Measurements from ENCODE around the gene C2CD3.

C2CD3 gene

DNA sequence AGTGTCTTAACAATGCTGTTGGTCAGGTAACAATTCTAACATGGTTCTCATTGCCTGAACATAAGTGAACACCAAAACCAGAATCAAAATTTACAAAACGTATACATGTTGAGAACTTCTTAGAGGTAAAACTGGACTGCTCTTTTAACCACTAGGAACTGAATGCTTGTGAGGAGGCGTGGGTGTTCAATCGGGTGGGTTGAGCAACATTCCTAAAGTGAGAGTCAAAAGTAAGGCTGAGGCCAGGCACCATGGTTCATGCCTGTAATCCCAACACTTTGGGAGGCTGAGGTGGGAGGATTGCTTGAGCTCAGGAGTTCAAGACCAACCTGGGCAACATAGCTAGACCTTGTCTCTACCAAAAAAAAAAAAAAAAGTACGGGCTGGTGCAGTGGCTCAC, 11.8 kb upstream of the C2CD3 start:
- TF ChIP-seq, protein P1, sequence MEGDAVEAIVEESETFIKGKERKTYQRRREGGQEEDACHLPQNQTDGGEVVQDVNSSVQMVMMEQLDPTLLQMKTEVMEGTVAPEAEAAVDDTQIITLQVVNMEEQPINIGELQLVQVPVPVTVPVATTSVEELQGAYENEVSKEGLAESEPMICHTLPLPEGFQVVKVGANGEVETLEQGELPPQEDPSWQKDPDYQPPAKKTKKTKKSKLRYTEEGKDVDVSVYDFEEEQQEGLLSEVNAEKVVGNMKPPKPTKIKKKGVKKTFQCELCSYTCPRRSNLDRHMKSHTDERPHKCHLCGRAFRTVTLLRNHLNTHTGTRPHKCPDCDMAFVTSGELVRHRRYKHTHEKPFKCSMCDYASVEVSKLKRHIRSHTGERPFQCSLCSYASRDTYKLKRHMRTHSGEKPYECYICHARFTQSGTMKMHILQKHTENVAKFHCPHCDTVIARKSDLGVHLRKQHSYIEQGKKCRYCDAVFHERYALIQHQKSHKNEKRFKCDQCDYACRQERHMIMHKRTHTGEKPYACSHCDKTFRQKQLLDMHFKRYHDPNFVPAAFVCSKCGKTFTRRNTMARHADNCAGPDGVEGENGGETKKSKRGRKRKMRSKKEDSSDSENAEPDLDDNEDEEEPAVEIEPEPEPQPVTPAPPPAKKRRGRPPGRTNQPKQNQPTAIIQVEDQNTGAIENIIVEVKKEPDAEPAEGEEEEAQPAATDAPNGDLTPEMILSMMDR (IDR thresholded peaks at IDR 0.05; ENCODE audit: insufficient read depth, low read depth, low read length, missing control alignments), result no peak
- DNase-seq (ENCODE audit: low read depth), result peak; percentile 75
- H3K4me3 ChIP-seq (ENCODE audit: low read length), result no peak overlapping the region

DNA sequence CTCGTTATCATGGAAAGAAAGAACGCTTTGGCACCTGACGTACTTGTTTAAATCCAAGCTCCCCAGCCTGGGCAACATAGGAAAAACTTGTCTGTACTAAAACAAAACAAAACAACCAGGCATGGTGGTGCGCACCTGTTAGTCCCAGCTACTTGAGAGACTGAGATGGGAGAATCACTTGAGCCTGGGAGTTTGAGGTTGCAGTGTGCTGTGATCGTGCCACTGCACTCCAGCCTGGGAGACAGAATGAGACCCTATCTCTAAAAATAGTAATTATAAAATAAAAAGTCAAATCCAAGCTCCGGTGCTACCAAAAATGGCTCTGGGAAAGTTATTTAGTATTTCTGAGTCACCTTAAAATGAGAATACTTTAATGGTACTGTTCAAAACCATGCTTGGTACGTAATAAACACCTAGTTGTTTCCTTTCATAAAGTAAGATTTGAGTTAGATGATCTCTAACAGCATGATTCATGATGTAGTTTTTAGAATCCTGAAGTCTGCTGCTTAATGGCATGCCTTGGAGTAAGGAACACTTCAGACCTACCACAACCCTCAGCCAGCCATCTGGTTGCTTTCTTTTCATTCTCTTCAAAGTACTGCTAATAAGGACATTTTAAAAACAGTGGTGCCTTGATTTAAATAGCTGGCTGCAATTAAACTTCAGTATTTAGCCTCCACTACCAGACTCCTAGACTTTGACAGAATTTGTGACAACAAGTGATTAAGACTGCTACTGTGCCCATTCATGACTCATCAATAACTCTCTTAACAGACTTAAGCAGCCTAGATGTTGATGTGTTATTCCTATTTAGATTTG, 8.6 kb upstream of the C2CD3 start:
- DNase-seq (ENCODE audit: low read depth), result peak; percentile 28
- TF ChIP-seq, protein P1 (IDR thresholded peaks at IDR 0.05; ENCODE audit: insufficient read depth, low read depth, low read length, missing control alignments), result no peak
- no peak overlapping the region for H3K4me3 ChIP-seq (ENCODE audit: low read length)

DNA sequence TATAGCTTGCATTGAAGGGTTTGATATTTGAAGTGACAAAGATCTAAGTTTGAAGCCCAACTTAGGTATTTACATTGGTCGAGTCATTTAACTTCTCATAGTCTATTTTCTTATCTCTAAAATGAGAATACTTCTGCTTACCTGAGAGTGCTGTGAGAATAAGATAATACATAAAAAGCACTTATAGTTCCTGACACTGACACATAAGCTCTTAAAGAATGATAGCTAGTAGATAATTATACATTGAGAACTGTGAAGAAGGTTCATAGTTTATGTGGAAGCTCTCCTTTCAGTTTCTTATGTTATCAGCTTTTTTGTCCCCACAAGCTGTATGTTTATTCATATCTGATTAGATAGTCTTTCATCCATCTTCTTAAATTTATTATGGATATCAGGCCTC, 5.1 kb upstream of the C2CD3 start:
- no peak overlapping the region for H3K4me3 ChIP-seq (ENCODE audit: low read length)
- TF ChIP-seq, protein P1 (IDR thresholded peaks at IDR 0.05; ENCODE audit: insufficient read depth, low read depth, low read length, missing control alignments), result no peak
- no peak for DNase-seq (ENCODE audit: low read depth)

DNA sequence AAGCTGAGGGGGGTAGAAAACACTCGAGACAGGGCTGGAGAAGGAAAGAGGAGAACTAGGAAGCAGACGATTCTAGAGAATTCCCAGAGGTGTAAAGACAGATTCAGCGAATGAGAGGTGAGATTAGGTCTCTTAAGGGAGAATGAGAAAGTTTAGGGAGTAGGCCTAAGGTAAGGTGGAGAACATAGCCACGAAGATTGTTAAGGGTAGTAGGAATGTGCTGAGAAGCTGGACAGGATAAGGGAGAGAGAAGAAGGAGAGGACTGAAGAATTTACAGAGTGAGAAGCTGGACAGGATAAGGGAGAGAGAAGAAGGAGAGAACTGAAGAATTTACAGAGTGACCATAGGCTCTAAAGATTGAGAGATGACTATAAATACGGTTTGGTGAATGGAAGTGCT, 1.2 kb upstream of the C2CD3 start:
- peak; percentile 8 for DNase-seq (ENCODE audit: low read depth)
- H3K4me3 ChIP-seq (ENCODE audit: low read length), result peak overlapping the region; percentile 89
- TF ChIP-seq, protein P1 (IDR thresholded peaks at IDR 0.05; ENCODE audit: insufficient read depth, low read depth, low read length, missing control alignments), result no peak

DNA sequence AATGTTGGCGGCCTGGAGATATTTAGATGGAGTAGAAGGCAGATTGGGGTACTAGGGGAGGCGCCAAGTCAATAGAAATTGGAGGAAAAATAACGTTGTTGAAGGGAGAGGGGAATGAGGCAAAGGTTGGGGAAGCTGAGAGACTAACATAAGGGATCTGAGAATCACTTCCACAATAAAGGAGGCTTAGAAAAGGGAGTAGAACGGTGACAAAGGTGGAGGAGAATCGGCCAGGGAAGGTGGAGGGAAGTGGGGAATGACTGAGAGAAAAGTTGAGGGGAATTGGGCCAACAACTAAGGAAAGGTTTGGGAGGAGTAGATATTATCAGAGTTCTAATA, 797 bp upstream of the C2CD3 start:
- H3K4me3 ChIP-seq (ENCODE audit: low read length), result peak overlapping the region; percentile 89
- peak; percentile 3 for DNase-seq (ENCODE audit: low read depth)
- TF ChIP-seq, protein P1 (IDR thresholded peaks at IDR 0.05; ENCODE audit: insufficient read depth, low read depth, low read length, missing control alignments), result no peak

DNA sequence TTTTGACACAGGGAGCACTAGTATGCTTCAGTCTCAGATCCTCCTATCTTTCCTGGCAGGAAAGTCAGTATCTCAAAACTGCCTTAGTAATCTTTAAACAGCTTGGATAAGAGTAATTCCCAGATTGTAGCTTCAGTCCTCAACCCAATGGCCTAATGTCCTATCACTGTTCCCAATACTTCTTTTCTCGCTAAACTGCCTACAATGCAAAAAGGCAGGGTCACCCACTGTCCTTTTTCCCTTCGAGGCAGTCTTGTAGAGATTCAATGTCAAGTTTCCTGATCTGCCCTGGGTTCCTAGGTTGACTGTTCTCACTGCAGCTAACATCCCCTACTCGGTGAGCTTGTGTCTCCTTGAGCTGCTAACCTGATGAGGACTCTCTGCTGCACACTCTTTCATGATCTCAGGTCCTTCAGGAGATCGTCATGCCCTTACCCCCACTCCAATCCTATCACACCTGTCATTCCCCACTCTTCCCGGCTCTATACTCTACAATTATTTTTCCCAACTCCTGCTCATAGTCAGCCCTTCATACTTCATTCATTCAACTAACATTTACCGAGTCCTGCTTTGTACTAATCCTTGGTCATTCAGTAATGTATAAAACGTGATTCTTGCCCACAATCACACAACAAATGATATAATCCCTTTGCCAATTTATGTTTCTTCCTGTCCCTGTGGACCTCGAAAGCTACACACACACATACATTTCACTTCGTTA, 904 bp downstream of the C2CD3 start:
- TF ChIP-seq, protein P1 (IDR thresholded peaks at IDR 0.05; ENCODE audit: insufficient read depth, low read depth, low read length, missing control alignments), result no peak
- peak; percentile 7 for DNase-seq (ENCODE audit: low read depth)
- H3K4me3 ChIP-seq (ENCODE audit: low read length), result peak overlapping the region; percentile 89
